BLaER1 treated with 17β-estradiol and CSF1 and Interleukin-3, amounts not matched to agents 10 nM and 100 nM (cell line): ENCODE data around the gene TMEM126B.

ENCODE experiments used
- H3K27ac ChIP-seq, 11 experiments: shearing (Covaris generic); formaldehyde crosslinking; 2 replicates each; pipeline ENCODE4 v1.8.1; 2022
- H3K27me3 ChIP-seq, 11 experiments: shearing (Covaris generic); formaldehyde crosslinking; 2 replicates each; pipeline ENCODE4 v1.8.1; 2022
- H3K36me3 ChIP-seq, 11 experiments: shearing (Covaris generic); formaldehyde crosslinking; 2 replicates each; pipeline ENCODE4 v1.8.1; 2022
- H3K4me1 ChIP-seq, 10 experiments: shearing (Covaris generic); formaldehyde crosslinking; 2 replicates each; pipeline ENCODE4 v1.8.1; 2022
- H3K4me2 ChIP-seq, 11 experiments: shearing (Covaris generic); formaldehyde crosslinking; 2 replicates each; pipeline ENCODE4 v1.8.1; 2022
- H3K4me3 ChIP-seq, 10 experiments: shearing (Covaris generic); formaldehyde crosslinking; 2 replicates each; pipeline ENCODE4 v1.8.1; 2022
- H3K9ac ChIP-seq, 11 experiments: shearing (Covaris generic); formaldehyde crosslinking; 2 replicates each; pipeline ENCODE4 v1.8.1; 2022
- H3K9me3 ChIP-seq, 11 experiments: shearing (Covaris generic); formaldehyde crosslinking; replicated peaks in 1 of 11; 2 replicates each; pipeline ENCODE4 v1.8.1; 2022
- H4K20me1 ChIP-seq, 11 experiments: shearing (Covaris generic); formaldehyde crosslinking; 2 replicates each; pipeline ENCODE4 v1.8.1; 2022
- Cebpa-rat ChIP-seq, 11 experiments: shearing (Covaris generic); IDR thresholded peaks; 2 replicates each; pipeline ENCODE4 v1.8.1; 2022

Gene TMEM126B

GRCh38 chr11:85656777-85657176, 28.4 kb downstream of the TMEM126B start:
- Histone ChIP-seq H3K4me3 (no peak overlapping the region), H4K20me1 (peaks cover 31 to 93% (median 85%) of the 10 kb centered on the region in 11 experiments), H3K9ac (no peak overlapping the region), H3K4me2 (no peak overlapping the region), H3K4me1 (peaks cover 10 to 54% (median 32%) of the 10 kb centered on the region in 10 experiments; a peak in 17 of 20 replicates), H3K27me3 (no peaks in the 10 kb centered on the region), H3K36me3 (peaks cover 63 to 96% (median 78%) of the 10 kb centered on the region in 11 experiments), H3K9me3 (no peaks in the 10 kb centered on the region), H3K27ac (no peak overlapping the region)
- no peak for TF ChIP-seq Cebpa-rat (IDR thresholded peaks at IDR 0.05)

DNA sequence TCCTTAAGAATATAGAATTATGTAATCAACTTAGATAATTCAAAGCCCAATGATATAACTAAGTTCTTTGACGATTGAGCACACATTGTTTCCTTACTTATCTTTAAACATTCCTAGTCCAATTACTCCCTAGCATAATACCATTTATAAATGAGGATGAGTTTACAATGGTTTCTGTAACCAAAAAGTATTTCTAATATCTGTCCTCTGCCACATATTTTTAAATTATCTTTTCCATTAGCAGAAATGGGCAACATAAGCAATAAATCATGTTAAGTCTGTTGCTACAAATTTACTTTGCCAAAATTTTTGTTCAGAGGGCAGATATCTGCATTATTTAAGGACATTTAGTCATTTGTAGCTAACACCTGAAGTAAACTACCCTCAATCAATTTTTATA, 29.8 kb downstream of the TMEM126B start:
- Histone ChIP-seq H3K4me3 (no peak overlapping the region), H4K20me1 (peaks cover 42 to 100% (median 93%) of the 10 kb centered on the region in 11 experiments), H3K27ac (no peak overlapping the region), H3K27me3 (no peaks in the 10 kb centered on the region), H3K4me1 (peaks cover 6 to 49% (median 32%) of the 10 kb centered on the region in 10 experiments; a peak in 17 of 20 replicates), H3K36me3 (peaks cover 63 to 94% (median 79%) of the 10 kb centered on the region in 11 experiments), H3K9me3 (no peaks in the 10 kb centered on the region), H3K4me2 (no peak overlapping the region), H3K9ac (0 out of 22 replicates have a peak overlapping the region, but pooled peaks of 1 of the 11 experiments have one; percentile 25)
- no peak for TF ChIP-seq Cebpa-rat (IDR thresholded peaks at IDR 0.05)

DNA sequence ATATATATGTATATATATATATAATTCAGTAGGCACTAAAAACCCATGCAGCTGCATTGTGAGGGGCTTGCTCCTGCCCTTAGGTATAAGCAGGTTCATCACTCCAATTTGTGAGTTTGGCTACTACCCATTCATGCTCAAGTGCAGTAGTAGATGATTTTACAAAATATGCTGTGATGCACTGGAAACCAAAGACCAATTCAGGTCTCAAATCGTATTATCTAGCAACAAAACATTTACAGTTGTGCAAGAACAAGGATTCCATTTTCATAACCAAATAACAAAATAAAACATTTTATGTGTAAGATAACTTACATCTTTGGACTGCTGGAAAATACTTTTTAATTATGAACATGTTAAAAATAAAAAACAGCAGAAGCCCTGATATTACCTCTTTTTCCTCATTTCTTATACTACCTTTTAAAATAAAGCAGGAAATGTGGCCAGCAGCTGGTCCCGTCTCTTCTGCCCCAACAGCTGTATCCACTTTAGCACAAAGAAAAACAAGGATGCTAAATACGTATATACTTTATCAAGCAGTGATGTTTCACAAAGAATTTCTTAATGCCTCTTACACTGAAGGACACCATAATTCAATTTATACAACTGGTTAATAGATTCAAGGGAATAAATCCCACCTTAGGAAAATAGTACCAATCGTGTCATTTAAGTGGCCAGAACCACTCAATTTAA, 33.7 kb downstream of the TMEM126B start:
- Histone ChIP-seq H3K36me3 (peaks cover 35 to 64% (median 49%) of the 10 kb centered on the region in 11 experiments), H3K9ac (peak overlapping the region; percentile 94 to 100 (median 98)), H3K4me1 (peaks cover 3 to 46% (median 35%) of the 10 kb centered on the region in 10 experiments; a peak in 18 of 20 replicates), H3K27ac (peak overlapping the region in 3 of 11 experiments; percentile 8 to 97 (median 97); a peak in 2 of 22 replicates), H3K4me3 (peak overlapping the region; percentile 85 to 99 (median 90)), H3K4me2 (peak overlapping the region; percentile 82 to 98 (median 91)), H4K20me1 (peaks cover 43 to 74% (median 69%) of the 10 kb centered on the region in 11 experiments), H3K9me3 (no peaks in the 10 kb centered on the region), H3K27me3 (no peaks in the 10 kb centered on the region)
- no peak for TF ChIP-seq Cebpa-rat (IDR thresholded peaks at IDR 0.05)

DNA sequence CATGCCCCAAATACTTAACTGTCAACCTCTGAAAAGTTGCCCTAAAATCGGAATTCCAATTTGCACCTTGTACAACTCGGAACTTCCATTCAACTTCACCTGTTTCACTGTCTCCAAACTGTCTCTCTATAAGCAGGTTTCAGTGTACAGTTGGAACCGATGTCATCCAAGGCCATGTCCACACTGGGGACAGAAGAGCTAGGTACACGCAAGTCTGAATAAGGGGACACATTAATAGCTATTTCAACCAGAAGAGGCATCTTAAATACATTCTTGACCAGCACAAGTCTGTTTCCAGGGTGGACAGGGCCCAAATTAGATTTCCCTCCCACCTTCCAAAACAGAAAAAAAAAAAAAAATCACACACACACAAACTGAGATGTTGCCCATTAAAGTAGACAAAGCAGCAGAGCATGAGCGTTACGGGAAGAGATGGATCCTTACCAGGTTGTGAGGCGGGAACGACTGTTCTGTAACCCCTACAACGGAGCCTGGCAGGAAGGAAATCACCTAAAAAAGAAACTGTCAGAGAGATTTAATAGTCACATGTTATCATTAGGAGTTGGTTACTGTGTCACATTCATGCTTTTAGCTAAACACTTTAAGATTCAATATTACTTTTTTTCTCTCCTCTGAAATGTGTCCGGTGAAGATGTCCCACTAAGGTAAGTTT, 34.8 kb downstream of the TMEM126B start:
- Histone ChIP-seq H3K9ac (peak overlapping the region; percentile 94 to 100 (median 98)), H3K27ac (peak overlapping the region; percentile 93 to 100 (median 98)), H3K27me3 (no peaks in the 10 kb centered on the region), H3K9me3 (no peaks in the 10 kb centered on the region), H3K4me2 (peak overlapping the region; percentile 82 to 98 (median 91)), H3K36me3 (peaks cover 24 to 53% (median 39%) of the 10 kb centered on the region in 11 experiments; a peak in 20 of 22 replicates), H3K4me1 (peaks cover 3 to 46% (median 35%) of the 10 kb centered on the region in 10 experiments; a peak in 18 of 20 replicates), H4K20me1 (peaks cover 43 to 65% (median 58%) of the 10 kb centered on the region in 11 experiments), H3K4me3 (peak overlapping the region; percentile 85 to 99 (median 90))
- no peak for TF ChIP-seq Cebpa-rat (IDR thresholded peaks at IDR 0.05)

GRCh38 chr11:85663753-85664614, 35.6 kb downstream of the TMEM126B start:
- Histone ChIP-seq H3K4me3 (peak overlapping the region; percentile 85 to 99 (median 90)), H4K20me1 (peaks cover 43 to 57% (median 50%) of the 10 kb centered on the region in 11 experiments), H3K9ac (peak overlapping the region; percentile 94 to 100 (median 98)), H3K36me3 (peaks cover 17 to 45% (median 32%) of the 10 kb centered on the region in 11 experiments; a peak in 20 of 22 replicates), H3K9me3 (no peaks in the 10 kb centered on the region), H3K27me3 (no peaks in the 10 kb centered on the region), H3K4me2 (peak overlapping the region; percentile 82 to 98 (median 91)), H3K4me1 (peaks cover 3 to 42% (median 34%) of the 10 kb centered on the region in 10 experiments; a peak in 18 of 20 replicates), H3K27ac (peak overlapping the region; percentile 93 to 100 (median 98))
- no peak for TF ChIP-seq Cebpa-rat (IDR thresholded peaks at IDR 0.05)

- Histone ChIP-seq H3K4me2 (peak within 1 kb of the TSS; percentile 82 to 98 (median 91)), H4K20me1 (peaks cover 38 to 48% (median 42%) of the 10 kb centered on the region in 11 experiments), H3K9me3 (no peaks in the 10 kb centered on the region), H3K27ac (peak within 1 kb of the TSS; percentile 93 to 100 (median 98)), H3K27me3 (no peaks in the 10 kb centered on the region), H3K4me3 (peak within 1 kb of the TSS; percentile 85 to 99 (median 90)), H3K36me3 (peaks cover 8 to 37% (median 23%) of the 10 kb centered on the region in 11 experiments; a peak in 18 of 22 replicates), H3K4me1 (peaks cover 3 to 35% (median 26%) of the 10 kb centered on the region in 10 experiments; a peak in 18 of 20 replicates), H3K9ac (peak within 1 kb of the TSS; percentile 94 to 100 (median 98))
- no peak for TF ChIP-seq Cebpa-rat (IDR thresholded peaks at IDR 0.05)
These were observed 36.5 kb downstream of the TMEM126B start, which contains the start of gene CREBZF for GRCh38 chr11:85664615-85665481. Gene CREBZF (minus strand): TSS chr11:85665129. CDS start chr11:85664875, 254 bp downstream.

DNA sequence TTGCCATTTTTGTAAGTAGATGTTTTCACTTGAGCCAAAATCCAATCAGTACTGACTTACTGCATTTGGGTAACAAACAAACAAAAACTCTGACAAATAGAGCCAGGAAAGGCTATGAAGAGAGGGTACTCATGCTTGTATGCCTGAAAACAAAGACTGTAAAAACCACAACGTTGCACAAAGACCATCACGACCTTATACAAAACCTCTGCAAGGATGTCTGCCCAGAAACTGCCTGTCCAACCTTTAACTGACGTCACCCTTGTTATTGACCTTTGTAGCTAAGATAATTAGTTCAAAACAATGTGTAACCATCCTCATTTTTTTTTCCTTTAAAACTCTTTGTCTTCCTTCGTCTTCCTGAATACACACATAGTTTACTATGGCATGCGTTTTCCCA, 37.3 kb downstream of the TMEM126B start:
- Histone ChIP-seq H3K4me2 (peak overlapping the region; percentile 21 to 98 (median 88); a peak in 17 of 22 replicates), H3K4me1 (peaks cover 3 to 26% (median 17%) of the 10 kb centered on the region in 10 experiments; a peak in 18 of 20 replicates)
- TF ChIP-seq Cebpa-rat (IDR thresholded peaks at IDR 0.05), result no peak

More for the DNA sequence above, 37.3 kb downstream of the TMEM126B start:
- H3K36me3 ChIP-seq, result peaks cover 0 to 28% (median 14%) of the 10 kb centered on the region in 11 experiments; a peak in 14 of 22 replicates
- 0 out of 22 replicates have a peak, but pooled peaks cover 0 to 4% (median 0%) of the 10 kb centered on the region in 11 experiments for H3K9me3 ChIP-seq
- peak overlapping the region in 3 of 11 experiments; percentile 98 to 100 (median 100); a peak in 4 of 22 replicates for H3K9ac ChIP-seq
- peaks cover 32 to 39% (median 33%) of the 10 kb centered on the region in 11 experiments for H4K20me1 ChIP-seq
- no peaks in the 10 kb centered on the region for H3K27me3 ChIP-seq
- H3K27ac ChIP-seq, result peak overlapping the region in 10 of 11 experiments; percentile 93 to 100 (median 98); a peak in 16 of 22 replicates
- H3K4me3 ChIP-seq, result peak overlapping the region in 6 of 10 experiments; percentile 85 to 99 (median 93); a peak in 6 of 20 replicates
